A549 treated with AZD9567 at 1 μM for 4 hours (cell line): ENCODE measurements around the gene MMP25. TPM values are rescaled to one million over a fixed set of nuclear protein-coding genes. Genes with fewer than 3 reads are reported as not detected.

Experiments used
- total RNA-seq: library from RNA; stranded (reverse); fragments of 200-300 nt; extraction: Qiagen RNA extraction; gene quantifications from 5 replicates; pipeline ENCODE4 v1.2.3, GENCODE V29; 2022; ENCODE audit not compliant: insufficient read depth

Gene MMP25
- 0.86 to 1.1 TPM (median 0.96 TPM) in 4 of 5 replicates, not detected in the other for total RNA-seq

DNA sequence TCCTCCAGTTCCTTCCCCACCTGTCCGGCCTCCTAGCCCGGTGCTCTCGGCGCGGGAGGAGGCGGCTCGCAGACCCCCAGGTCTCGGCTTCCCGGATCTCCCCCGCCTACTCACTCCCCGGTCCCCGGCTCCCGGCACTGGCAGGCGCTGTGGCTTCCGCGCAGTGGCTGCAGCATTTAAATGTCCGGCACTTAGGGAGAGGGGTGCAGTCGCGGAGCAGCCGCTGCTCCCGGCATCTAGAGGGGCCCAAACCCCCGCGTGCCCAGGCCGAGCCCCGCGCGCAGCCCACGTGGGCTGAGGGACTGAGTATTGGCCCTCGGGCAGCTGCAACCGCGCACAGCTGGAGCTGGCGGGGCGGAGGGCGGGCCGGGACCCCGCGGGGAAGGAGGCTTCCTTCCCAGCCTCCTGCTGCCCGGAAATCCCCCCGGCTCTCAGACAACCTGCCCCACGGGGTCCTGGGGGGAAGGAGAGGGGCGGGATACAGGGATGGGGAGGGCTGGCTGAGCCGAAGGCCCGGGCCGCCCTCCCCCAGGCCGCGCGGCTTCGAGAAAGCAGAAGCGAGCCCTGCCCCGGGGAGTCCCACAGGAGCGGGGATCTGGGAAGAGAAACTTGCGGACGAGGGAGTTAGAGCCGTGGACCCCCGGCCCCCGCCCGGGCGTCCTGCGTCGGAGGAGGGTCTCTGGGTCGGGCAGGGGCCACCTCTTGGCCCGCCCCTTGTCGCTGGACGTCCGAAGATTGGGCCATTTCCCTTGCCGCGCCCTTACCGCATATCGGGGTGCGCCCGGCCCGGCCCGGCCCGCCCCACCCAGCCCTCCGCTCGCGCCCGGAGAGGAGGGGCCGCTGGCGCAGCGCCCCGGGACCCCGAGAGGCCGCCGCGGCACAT is at the start of gene MMP25:
Gene MMP25, plus strand, starts transcription at position 804 of the 883 bp plus-strand sequence. CDS start 357 bp downstream, outside the sequence.

GRCh38 chr16:3012828-3013420 is 33.4 kb upstream of the MMP25 start, which contains the start of gene CLDN9:
CLDN9 (plus strand) TSS chr16:3012923; CDS start chr16:3013363, 440 bp downstream.

DNA sequence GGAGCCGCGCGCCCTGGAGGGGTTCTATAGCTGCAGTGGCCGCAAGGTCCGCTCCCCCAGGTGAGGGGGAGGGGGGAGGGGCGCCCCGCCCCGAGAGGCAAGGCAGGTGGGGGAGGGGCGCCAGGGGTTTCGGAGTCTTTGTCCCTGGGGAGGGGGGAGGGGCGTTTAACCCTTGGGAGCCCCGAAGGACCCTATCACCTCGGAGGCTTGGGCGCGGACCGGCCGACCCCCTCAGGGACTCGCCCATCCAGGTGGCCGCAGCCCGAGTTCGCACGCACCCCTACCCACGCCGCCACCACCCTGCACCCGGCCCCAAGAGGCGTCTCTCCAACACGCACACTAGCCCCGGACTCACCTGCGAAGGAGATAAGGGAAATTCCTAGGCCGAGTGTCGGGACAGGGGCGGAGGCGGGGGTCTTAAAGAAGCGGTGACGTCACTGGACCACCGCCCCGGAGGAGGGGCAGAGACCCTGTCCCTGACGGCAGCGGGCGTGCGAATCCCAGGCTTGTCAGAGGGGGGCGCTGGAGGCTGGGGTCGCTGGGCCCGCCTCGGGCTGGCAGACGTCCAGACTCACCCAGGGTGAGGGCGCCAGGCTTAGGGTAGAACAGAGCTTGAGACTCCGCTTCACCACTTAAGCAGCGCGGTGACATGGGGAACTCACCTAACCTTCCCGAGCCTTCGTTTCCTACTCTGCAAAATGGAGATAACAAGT is 28.4 kb upstream of the MMP25 start, which contains the start of gene CLDN6:
Gene CLDN6, minus strand, starts transcription at position 390 of the 713 bp plus-strand sequence. CDS start 2,162 bp downstream, outside the sequence.

DNA sequence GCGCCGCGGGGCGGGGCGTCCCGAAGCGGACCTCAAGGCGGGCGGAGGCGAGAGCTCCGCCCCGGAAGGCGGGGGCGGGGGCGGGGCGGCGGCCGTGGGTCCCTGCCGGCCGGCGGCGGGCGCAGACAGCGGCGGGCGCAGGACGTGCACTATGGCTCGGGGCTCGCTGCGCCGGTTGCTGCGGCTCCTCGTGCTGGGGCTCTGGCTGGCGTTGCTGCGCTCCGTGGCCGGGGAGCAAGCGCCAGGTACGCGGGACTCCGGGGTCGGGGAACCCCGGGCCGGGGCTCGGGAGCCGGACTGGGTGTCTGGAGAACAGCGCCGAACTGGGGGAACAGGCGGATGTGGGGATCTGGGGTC is 26.1 kb upstream of the MMP25 start, which contains the start of gene TNFRSF12A:
Gene TNFRSF12A, plus strand, starts transcription at position 122 of the 357 bp plus-strand sequence. Its CDS starts 30 bp downstream, at position 152.

DNA sequence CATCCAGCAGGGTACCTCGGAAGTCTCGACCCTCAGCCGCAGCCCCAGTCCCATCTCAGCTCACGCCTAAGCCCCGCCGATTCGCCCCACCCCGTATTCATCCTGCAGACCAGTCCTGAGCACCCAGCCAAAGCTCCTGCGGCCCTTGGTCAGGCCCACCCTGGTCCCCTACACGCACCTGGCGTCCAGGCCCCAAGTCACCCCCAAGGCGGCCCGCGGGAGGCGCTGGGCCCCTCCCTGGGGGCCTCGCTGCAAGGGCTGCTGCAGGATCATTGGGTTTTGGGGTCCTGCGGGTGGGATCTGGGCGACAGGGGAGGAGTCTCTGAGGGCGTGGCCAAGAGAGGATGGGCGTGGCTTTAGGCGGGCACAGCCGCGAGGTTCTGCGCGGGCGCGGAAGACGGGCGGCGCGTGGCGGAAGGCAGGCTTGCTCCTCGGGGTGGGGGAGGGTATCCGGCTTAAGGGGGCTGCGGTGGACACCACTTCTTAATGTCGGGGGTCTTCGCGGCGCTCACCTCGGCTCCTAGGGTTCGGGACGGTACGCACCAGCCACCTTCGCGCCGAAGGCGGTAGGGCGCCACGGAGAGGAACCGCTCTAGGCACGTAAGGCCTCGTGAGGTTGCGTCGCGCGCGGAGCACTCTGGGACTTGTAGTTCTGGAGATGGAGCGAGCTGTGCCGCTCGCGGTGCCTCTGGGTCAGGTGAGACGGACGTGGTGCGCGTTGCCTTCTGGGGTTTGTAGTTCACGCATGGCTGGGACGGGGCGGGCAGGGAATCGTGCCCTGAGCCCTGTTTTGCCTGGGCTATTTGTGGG is 22.5 kb upstream of the MMP25 start, which contains the start of the genes HCFC1R1 and THOC6:
Gene HCFC1R1, minus strand, starts transcription at position 274 of the 810 bp plus-strand sequence. Its CDS starts 1 bp downstream, at position 273.
Gene THOC6, plus strand, starts transcription at position 367 of the 810 bp plus-strand sequence. Its CDS starts 292 bp downstream, at position 659.

DNA sequence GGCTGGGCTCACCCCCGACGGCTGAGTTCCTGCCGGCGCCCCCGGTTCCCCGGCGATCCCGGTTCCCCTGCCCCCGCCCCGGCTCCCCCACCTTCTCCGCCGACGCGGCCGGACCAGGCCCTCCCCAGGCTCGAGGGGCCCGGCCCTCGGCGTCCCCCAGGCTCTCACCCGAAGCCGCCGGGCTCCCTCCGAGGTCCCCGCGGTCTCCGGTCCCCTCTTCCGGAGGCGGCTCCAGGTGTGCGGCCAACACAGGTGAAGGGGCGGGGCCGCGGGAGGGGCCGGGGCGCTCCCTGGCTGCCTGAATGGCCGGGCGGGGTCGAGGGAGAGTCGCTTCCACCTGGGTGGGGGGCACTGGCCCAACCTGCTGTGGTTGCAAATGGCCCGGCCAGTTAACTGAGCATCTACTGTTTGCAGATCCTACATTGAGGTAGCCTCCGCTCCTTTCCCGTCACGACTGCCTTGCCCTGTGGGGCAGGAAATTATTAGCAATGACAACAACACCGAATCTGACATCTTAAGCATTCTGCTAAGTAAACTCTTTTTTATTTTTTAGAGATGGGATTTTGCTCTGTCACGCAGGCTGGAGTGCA is 9.5 kb upstream of the MMP25 start, which contains the start of gene BICDL2:
Gene BICDL2, minus strand, starts transcription at position 219 of the 590 bp plus-strand sequence. CDS start 1,448 bp downstream, outside the sequence.

GRCh38 chr16:3065069-3065741 is 18.8 kb downstream of the MMP25 start, which contains the start of gene IL32:
IL32 (plus strand) TSS chr16:3065640; CDS start chr16:3065812, 172 bp downstream.

DNA sequence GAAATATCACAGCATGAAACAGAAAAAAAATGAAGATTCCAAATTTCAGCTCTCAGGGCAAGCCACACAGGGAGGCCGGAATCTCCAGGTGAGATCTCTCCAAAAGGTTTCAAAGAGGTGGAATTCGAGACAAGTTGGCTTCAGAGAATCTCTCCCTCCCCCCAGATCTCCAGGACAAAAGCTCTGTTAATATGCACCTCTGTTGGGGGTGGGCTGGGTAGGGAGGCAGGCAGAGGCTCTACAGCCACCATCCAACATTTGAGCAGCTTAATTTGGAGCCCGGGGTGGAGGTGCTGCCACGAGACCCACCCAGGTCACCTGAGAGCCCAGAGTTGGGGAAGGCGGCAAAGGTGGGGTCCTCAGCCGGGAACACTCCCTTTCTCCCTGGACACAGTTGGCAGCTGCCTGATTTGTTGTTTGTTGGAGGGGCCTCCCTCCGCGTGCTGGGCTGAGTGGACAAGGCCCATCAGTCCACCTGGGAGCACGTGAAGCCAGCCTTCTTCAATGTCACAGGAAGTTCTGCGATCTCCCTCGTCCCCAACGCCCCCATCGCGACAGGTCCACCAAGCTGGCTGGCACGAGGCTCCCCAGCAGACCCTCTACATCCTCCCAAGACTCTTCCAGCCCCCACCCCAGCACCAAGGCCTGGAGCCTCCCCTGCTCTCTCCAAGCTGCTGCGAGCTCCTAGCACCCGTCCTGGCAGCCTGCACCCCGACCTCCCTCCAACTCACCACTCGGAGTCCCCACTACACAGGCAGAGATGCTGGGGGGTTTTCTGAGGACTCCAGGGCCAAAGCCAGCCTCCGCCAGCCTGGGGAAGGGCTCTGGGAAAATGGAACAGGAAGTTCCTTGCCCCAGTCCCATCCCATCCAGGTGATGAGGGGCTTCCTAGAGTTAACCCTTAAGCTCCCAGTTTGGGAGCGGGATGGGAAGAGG is 52.4 kb downstream of the MMP25 start, which contains the start of gene ZSCAN10:
Gene ZSCAN10, minus strand, starts transcription at position 836 of the 936 bp plus-strand sequence. CDS start 6,357 bp downstream, outside the sequence.

Other genes with a start within 250 kb of the MMP25 start
- gene PRSS41, start 248.1 kb upstream of the MMP25 start, total RNA-seq = not detected in 5 replicates
- gene PRSS21, start 229.3 kb upstream of the MMP25 start, total RNA-seq = 0.16 to 0.24 TPM in 2 of 5 replicates, not detected in the others
- gene ZG16B, start 216.3 kb upstream of the MMP25 start, total RNA-seq = 0.49 to 0.80 TPM (median 0.66 TPM) in 4 of 5 replicates, not detected in the other
- 0.67 to 1.9 TPM (median 1.1 TPM) in 5 replicates for gene PRSS22, start 188.4 kb upstream of the MMP25 start, total RNA-seq
- 48.1 to 54.9 TPM (median 50.4 TPM) in 5 replicates for gene FLYWCH2, start 163.3 kb upstream of the MMP25 start, total RNA-seq
- gene FLYWCH1, start 134.6 kb upstream of the MMP25 start, total RNA-seq = 23.6 to 29.2 TPM (median 26.3 TPM) in 5 replicates
- gene KREMEN2, start 82.3 kb upstream of the MMP25 start, total RNA-seq = 2.0 to 2.5 TPM (median 2.1 TPM) in 4 of 5 replicates, not detected in the other
- 46.7 to 50.9 TPM (median 49.9 TPM) in 5 replicates for gene PAQR4, start 77.2 kb upstream of the MMP25 start, total RNA-seq
- gene PKMYT1, start 66.1 kb upstream of the MMP25 start, total RNA-seq = 68.3 to 98.4 TPM (median 93.8 TPM) in 5 replicates
- 0.37 to 0.71 TPM (median 0.42 TPM) in 4 of 5 replicates, not detected in the other for gene CLDN9, start 33.6 kb upstream of the MMP25 start, total RNA-seq
- gene CLDN6, start 28.4 kb upstream of the MMP25 start, total RNA-seq = 0.18 to 1.2 TPM (median 0.28 TPM) in 5 replicates
- 438 to 673 TPM (median 603 TPM) in 5 replicates for gene TNFRSF12A, start 26.2 kb upstream of the MMP25 start, total RNA-seq
- gene HCFC1R1, start 22.6 kb upstream of the MMP25 start, total RNA-seq = 226 to 241 TPM (median 237 TPM) in 5 replicates
- 26.4 to 38.3 TPM (median 35.7 TPM) in 5 replicates for gene THOC6, start 22.5 kb upstream of the MMP25 start, total RNA-seq
- gene BICDL2, start 9.6 kb upstream of the MMP25 start, total RNA-seq = not detected in 5 replicates
- gene IL32, start 19.1 kb downstream of the MMP25 start, total RNA-seq = 13.0 to 37.1 TPM (median 22.9 TPM) in 5 replicates
- gene ZSCAN10, start 52.7 kb downstream of the MMP25 start, total RNA-seq = 0.03 TPM in 1 of 5 replicates, not detected in the others
- 12.9 to 15.4 TPM (median 14.2 TPM) in 5 replicates for gene ZNF205, start 66.0 kb downstream of the MMP25 start, total RNA-seq
- gene ZNF213, start 88.5 kb downstream of the MMP25 start, total RNA-seq = 12.4 to 13.5 TPM (median 12.8 TPM) in 5 replicates
- gene OR1F1, start 141.6 kb downstream of the MMP25 start, total RNA-seq = 0.13 to 0.31 TPM (median 0.26 TPM) in 4 of 5 replicates, not detected in the other
- gene ZNF200, start 188.6 kb downstream of the MMP25 start, total RNA-seq = 7.8 to 9.3 TPM (median 8.4 TPM) in 5 replicates
- not detected in 5 replicates for gene MEFV, start 210.1 kb downstream of the MMP25 start, total RNA-seq
- gene ZNF263, start 236.9 kb downstream of the MMP25 start, total RNA-seq = 33.5 to 39.6 TPM (median 36.7 TPM) in 5 replicates